SK-N-SH treated with all-trans-retinoic acid at 6 μM for 48 hours (cell line): ENCODE results near the gene DPP6.
"Not testable (repeated sequence)": the region's sequence is repeated elsewhere in the genome, so short reads cannot be mapped to it uniquely, and the experiment has no call there.

Experiments
- ATAC-seq: fragments of 200-7000 bp; cut with Tn5 transposase; 3 replicates; pipeline ENCODE4 v1.9.1; 2020; ENCODE audit warnings: mild to moderate bottlenecking, moderate library complexity
- ARNTL ChIP-seq: fragments of 450-650 bp; formaldehyde crosslinking; IDR thresholded peaks from 2 replicates; pipeline ENCODE4 v1.5.0; 2020; ENCODE audit warnings: low read depth, mild to moderate bottlenecking, moderate library complexity, borderline replicate concordance
- BACH2 ChIP-seq: fragments of 250-450 bp; sonication (Bioruptor Pico); IDR thresholded peaks from 2 replicates; pipeline ENCODE4 v1.9.0; 2021; ENCODE audit warnings: mild to moderate bottlenecking, borderline replicate concordance
- CSDC2 ChIP-seq: fragments of 250-450 bp; sonication (Bioruptor Pico); IDR thresholded peaks from 2 replicates; pipeline ENCODE4 v1.5.0; 2020; ENCODE audit warnings: mild to moderate bottlenecking, moderate library complexity
- CSRNP3 ChIP-seq: fragments of 250-450 bp; sonication (Bioruptor Pico); IDR thresholded peaks from 2 replicates; pipeline ENCODE4 v1.5.1; 2021; ENCODE audit warnings: mild to moderate bottlenecking, moderate library complexity
- ESRRG ChIP-seq: fragments of 250-450 bp; sonication (Bioruptor Pico); IDR thresholded peaks from 2 replicates; pipeline ENCODE4 v1.6.1; 2021; ENCODE audit warnings: mild to moderate bottlenecking
- GLIS3 ChIP-seq: fragments of 250-450 bp; sonication (Bioruptor Pico); IDR thresholded peaks from 2 replicates; pipeline ENCODE4 v1.5.0; 2020; ENCODE audit warnings: mild to moderate bottlenecking, moderate library complexity
- ISL1 ChIP-seq: fragments of 250-450 bp; sonication (Bioruptor Pico); IDR thresholded peaks from 2 replicates; pipeline ENCODE4 v2.1.2; 2022; ENCODE audit warnings: mild to moderate bottlenecking, moderate library complexity
- OSR1 ChIP-seq: fragments of 250-450 bp; sonication (Bioruptor Pico); IDR thresholded peaks from 2 replicates; pipeline ENCODE4 v1.8.0; 2022; ENCODE audit warnings: moderate library complexity, mild to moderate bottlenecking, inconsistent platforms
- PATZ1 ChIP-seq: fragments of 250-450 bp; sonication (Bioruptor Pico); IDR thresholded peaks from 2 replicates; pipeline ENCODE4 v1.8.0; 2020; ENCODE audit warnings: mild to moderate bottlenecking, moderate library complexity, borderline replicate concordance
- POU6F1 ChIP-seq: fragments of 250-450 bp; sonication (Bioruptor Pico); IDR thresholded peaks from 2 replicates; pipeline ENCODE4 v1.8.0; 2021; ENCODE audit warnings: low read depth, mild to moderate bottlenecking, moderate library complexity, borderline replicate concordance
- PPARA ChIP-seq: fragments of 250-450 bp; sonication (Bioruptor Pico); IDR thresholded peaks from 2 replicates; pipeline ENCODE4 v1.5.0; 2020; ENCODE audit warnings: mild to moderate bottlenecking, borderline replicate concordance
- RARB ChIP-seq: fragments of 250-450 bp; sonication (Bioruptor Pico); IDR thresholded peaks from 2 replicates; pipeline ENCODE4 v1.8.0; 2021; ENCODE audit warnings: mild to moderate bottlenecking, moderate library complexity
- SNAI2 ChIP-seq: fragments of 250-450 bp; sonication (Bioruptor Pico); IDR thresholded peaks from 2 replicates; pipeline ENCODE4 v1.5.0; 2020; ENCODE audit warnings: mild to moderate bottlenecking, moderate library complexity
- TCF4 ChIP-seq: fragments of 250-450 bp; sonication (Bioruptor Pico); IDR thresholded peaks from 2 replicates; pipeline ENCODE4 v1.8.0; 2021; ENCODE audit warnings: mild to moderate bottlenecking, moderate library complexity, borderline replicate concordance
- TOX ChIP-seq: fragments of 250-450 bp; sonication (Bioruptor Pico); IDR thresholded peaks from 2 replicates; pipeline ENCODE4 v1.8.0; 2021; ENCODE audit warnings: mild to moderate bottlenecking, moderate library complexity, borderline replicate concordance
- ZC3H10 ChIP-seq: fragments of 250-450 bp; sonication (Bioruptor Pico); IDR thresholded peaks from 2 replicates; pipeline ENCODE4 v1.5.1; 2021; ENCODE audit warnings: mild to moderate bottlenecking, moderate library complexity
- ZFP3 ChIP-seq: fragments of 250-450 bp; sonication (Bioruptor Pico); IDR thresholded peaks from 2 replicates; pipeline ENCODE4 v1.5.0; 2020; ENCODE audit warnings: mild to moderate bottlenecking, moderate library complexity
- ZFP30 ChIP-seq: fragments of 450-650 bp; formaldehyde crosslinking; IDR thresholded peaks from 2 replicates; pipeline ENCODE4 v1.5.0; 2022; ENCODE audit warnings: mild to moderate bottlenecking, moderate library complexity
- ZNF565 ChIP-seq: fragments of 450-650 bp; formaldehyde crosslinking; conservative IDR thresholded peaks from 2 replicates; pipeline ENCODE4 v1.5.0; 2020; ENCODE audit warnings: low read depth, mild to moderate bottlenecking, moderate library complexity
- ZNF70 ChIP-seq: fragments of 450-650 bp; formaldehyde crosslinking; IDR thresholded peaks from 2 replicates; pipeline ENCODE4 v1.5.0; 2020; ENCODE audit warnings: mild to moderate bottlenecking, moderate library complexity
- ZNF8 ChIP-seq: fragments of 450-650 bp; formaldehyde crosslinking; IDR thresholded peaks from 2 replicates; pipeline ENCODE4 v1.5.0; 2020; ENCODE audit warnings: mild to moderate bottlenecking, moderate library complexity
- TF ChIP-seq, protein P1 (sequence below): fragments of 250-450 bp; sonication (Bioruptor Pico); IDR thresholded peaks from 2 replicates; pipeline ENCODE4 v1.5.0; 2020; ENCODE audit warnings: mild to moderate bottlenecking, moderate library complexity
- TF ChIP-seq, protein P2 (sequence below): fragments of 250-450 bp; sonication (Bioruptor Pico); IDR thresholded peaks from 2 replicates; pipeline ENCODE4 v1.5.1; 2020; ENCODE audit warnings: low read depth, mild to moderate bottlenecking, moderate library complexity

DPP6 gene

GRCh38 chr7:154674191-154674590 lies 622.0 kb downstream of the DPP6 start:
- ATAC-seq, result no peak
- TF ChIP-seq ZNF565 (CRISPR knock-in tag) (no peak), TOX (CRISPR knock-in tag) (no peak), CSDC2 (no peak), ESRRG (CRISPR knock-in tag) (no peak), BACH2 (CRISPR knock-in tag) (no peak), GLIS3 (CRISPR knock-in tag) (no peak), ZFP30 (no peak), ZNF8 (no peak), ARNTL (CRISPR knock-in tag) (no peak)

DNA sequence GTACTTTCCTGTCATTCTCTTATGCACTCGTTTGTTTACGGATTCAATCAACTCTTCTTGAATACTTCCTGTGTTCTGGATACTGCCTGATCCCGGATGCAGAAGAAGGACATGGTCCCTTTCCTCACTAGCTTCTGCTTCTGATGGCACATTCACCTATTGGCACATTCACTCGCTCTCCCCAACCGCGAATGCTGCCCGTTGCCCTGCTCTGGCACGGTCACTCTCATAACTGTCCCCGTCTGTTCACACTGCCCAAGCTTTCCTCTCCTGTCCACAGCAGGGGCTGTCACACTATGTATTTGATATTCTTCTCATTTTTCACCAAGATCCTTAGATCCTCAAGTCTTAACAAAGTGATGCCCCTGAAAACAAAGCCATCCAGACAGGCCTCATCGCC lies 623.4 kb downstream of the DPP6 start:
- no peak for TF ChIP-seq ZFP3 (CRISPR knock-in tag)

DNA sequence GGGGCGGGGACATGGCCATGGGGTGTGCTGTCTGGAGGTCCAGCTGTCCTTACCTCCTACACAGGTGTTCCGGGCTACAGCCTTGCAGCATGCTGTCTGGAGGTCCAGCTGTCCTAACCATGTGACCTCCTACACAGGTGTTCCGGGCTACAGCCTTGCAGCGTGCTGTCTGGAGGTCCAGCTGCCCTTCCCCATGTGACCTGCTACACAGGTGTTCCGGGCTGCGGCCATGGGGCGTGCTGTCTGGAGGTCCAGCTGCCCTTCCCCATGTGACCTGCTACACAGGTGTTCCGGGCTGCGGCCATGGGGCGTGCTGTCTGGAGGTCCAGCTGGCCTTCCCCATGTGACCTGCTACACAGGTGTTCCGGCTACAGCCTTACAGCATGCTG lies 623.8 kb downstream of the DPP6 start:
- ATAC-seq, result not testable (repeated sequence)

More for the DNA sequence above, 623.4 kb downstream of the DPP6 start:
- no peak for ATAC-seq

DNA sequence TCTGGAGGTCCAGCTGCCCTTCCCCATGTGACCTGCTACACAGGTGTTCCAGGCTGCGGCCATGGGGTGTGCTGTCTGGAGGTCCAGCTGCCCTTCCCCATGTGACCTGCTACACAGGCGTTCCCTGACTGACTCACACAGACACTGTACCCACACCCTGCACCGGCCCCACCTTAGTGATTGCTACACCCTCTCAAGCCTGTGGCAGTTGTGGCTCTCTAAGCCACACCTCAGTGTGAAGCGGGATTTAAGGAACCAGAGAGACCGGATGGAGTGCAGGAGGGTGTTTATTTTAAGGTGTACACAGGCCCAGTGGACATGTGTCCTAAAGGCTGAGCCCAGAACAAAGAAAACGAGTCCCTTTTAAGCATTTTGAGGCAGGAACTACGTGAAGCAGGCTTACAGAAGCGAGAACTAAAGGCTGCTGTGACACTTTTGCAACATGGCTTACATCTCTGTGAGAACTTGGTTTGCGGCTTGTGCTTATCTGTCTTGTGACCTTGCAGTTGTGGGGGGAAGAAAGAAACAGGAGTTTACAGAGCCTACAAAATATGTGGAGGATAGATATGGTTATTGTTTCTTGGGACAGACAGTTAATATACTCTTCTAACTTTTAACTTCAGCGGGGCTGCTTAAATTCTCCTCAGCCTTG lies 624.4 kb downstream of the DPP6 start:
- no peak for TF ChIP-seq CSRNP3 (CRISPR knock-in tag)
- TF ChIP-seq ESRRG (CRISPR knock-in tag), result no peak
- no peak for TF ChIP-seq GLIS3 (CRISPR knock-in tag)
- no peak for TF ChIP-seq ZNF70
- TF ChIP-seq ARNTL (CRISPR knock-in tag), result no peak
- no peak for TF ChIP-seq POU6F1 (CRISPR knock-in tag)
- no peak for TF ChIP-seq TCF4 (CRISPR knock-in tag)
- no peak for TF ChIP-seq ZNF565 (CRISPR knock-in tag)
- TF ChIP-seq CSDC2, result no peak
- no peak for TF ChIP-seq ISL1 (CRISPR knock-in tag)
- no peak for TF ChIP-seq OSR1 (CRISPR knock-in tag)
- TF ChIP-seq, protein P1, sequence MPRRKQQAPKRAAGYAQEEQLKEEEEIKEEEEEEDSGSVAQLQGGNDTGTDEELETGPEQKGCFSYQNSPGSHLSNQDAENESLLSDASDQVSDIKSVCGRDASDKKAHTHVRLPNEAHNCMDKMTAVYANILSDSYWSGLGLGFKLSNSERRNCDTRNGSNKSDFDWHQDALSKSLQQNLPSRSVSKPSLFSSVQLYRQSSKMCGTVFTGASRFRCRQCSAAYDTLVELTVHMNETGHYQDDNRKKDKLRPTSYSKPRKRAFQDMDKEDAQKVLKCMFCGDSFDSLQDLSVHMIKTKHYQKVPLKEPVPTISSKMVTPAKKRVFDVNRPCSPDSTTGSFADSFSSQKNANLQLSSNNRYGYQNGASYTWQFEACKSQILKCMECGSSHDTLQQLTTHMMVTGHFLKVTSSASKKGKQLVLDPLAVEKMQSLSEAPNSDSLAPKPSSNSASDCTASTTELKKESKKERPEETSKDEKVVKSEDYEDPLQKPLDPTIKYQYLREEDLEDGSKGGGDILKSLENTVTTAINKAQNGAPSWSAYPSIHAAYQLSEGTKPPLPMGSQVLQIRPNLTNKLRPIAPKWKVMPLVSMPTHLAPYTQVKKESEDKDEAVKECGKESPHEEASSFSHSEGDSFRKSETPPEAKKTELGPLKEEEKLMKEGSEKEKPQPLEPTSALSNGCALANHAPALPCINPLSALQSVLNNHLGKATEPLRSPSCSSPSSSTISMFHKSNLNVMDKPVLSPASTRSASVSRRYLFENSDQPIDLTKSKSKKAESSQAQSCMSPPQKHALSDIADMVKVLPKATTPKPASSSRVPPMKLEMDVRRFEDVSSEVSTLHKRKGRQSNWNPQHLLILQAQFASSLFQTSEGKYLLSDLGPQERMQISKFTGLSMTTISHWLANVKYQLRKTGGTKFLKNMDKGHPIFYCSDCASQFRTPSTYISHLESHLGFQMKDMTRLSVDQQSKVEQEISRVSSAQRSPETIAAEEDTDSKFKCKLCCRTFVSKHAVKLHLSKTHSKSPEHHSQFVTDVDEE (CRISPR knock-in tag), result no peak
- ATAC-seq, result no peak

DNA sequence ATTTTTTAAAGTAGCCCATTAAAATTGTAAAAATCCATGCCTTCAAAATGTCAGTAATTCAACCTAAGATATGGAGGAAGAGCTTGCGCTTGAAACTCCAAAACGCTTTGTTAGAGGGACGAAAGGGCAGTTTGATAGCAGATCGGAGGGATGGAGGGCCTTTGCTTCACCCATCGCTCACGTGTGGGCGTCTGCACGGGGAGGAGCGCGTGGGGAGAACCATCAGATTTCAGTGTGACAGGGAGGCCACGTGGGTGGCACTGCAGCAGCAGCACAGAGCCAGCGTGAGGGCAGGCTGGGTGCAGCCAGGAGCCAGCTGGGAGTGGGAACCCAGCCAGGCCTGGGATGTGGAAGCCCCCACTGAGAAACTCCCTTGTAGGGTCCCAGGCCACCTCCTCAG lies 625.3 kb downstream of the DPP6 start:
- ATAC-seq, result no peak
- no peak for TF ChIP-seq PPARA (CRISPR knock-in tag)
- no peak for TF ChIP-seq GLIS3 (CRISPR knock-in tag)
- TF ChIP-seq ISL1 (CRISPR knock-in tag), result no peak
- no peak for TF ChIP-seq TOX (CRISPR knock-in tag)
- no peak for TF ChIP-seq RARB (CRISPR knock-in tag)
- TF ChIP-seq, protein P2, sequence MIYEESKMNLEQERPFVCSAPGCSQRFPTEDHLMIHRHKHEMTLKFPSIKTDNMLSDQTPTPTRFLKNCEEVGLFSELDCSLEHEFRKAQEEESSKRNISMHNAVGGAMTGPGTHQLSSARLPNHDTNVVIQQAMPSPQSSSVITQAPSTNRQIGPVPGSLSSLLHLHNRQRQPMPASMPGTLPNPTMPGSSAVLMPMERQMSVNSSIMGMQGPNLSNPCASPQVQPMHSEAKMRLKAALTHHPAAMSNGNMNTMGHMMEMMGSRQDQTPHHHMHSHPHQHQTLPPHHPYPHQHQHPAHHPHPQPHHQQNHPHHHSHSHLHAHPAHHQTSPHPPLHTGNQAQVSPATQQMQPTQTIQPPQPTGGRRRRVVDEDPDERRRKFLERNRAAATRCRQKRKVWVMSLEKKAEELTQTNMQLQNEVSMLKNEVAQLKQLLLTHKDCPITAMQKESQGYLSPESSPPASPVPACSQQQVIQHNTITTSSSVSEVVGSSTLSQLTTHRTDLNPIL (CRISPR knock-in tag), result no peak
- no peak for TF ChIP-seq ESRRG (CRISPR knock-in tag)
- TF ChIP-seq PATZ1, result no peak
- TF ChIP-seq CSRNP3 (CRISPR knock-in tag), result no peak
- TF ChIP-seq CSDC2, result no peak
- no peak for TF ChIP-seq ZFP30
- no peak for TF ChIP-seq BACH2 (CRISPR knock-in tag)
- no peak for TF ChIP-seq TCF4 (CRISPR knock-in tag)
- no peak for TF ChIP-seq ZC3H10 (CRISPR knock-in tag)
- no peak for TF ChIP-seq ARNTL (CRISPR knock-in tag)
- no peak for TF ChIP-seq ZNF70
- no peak for TF ChIP-seq SNAI2 (CRISPR knock-in tag)
